Lung (tissue), 12 donors: ENCODE data around the gene SPDYC. TPM values are rescaled to one million over a fixed set of nuclear protein-coding genes. Genes with fewer than 3 reads are reported as not detected.
A peak's percentile ranks its signal among the peaks of the same experiment; 100 is the strongest.

Source experiments
- ATAC-seq: fragments of 200-7000 bp; cut with Tn5 transposase; one replicate; pipeline ENCODE4 v1.9.1; 2020; ENCODE audit warnings: moderate number of reproducible peaks; ENCODE audit not compliant: insufficient read depth, low FRiP score
- DNase-seq, 3 donors: peaks; one replicate each; pipeline ENCODE4 v3.0.0-alpha.2; 2013 to 2017
- H3K27ac ChIP-seq, 2 donors: one replicate each; pipeline ENCODE4 v1.5.1; 2013; ENCODE audit warnings: mild to moderate bottlenecking in 2 of 2, moderate library complexity in 2 of 2, control low read depth in 1 of 2, inconsistent platforms in 1 of 2, low read depth in 1 of 2, low read length in 1 of 2
- H3K27me3 ChIP-seq, 3 donors: one replicate each; pipeline ENCODE4 v1.5.1; 2013; ENCODE audit warnings: low read length in 2 of 3; ENCODE audit not compliant: control insufficient read depth in 3 of 3, insufficient read depth in 3 of 3
- H3K36me3 ChIP-seq, 4 donors: one replicate each; pipeline ENCODE4 v1.5.1; 2013; ENCODE audit warnings: low read length in 4 of 4, mild to moderate bottlenecking in 1 of 4, moderate library complexity in 1 of 4; ENCODE audit not compliant: control insufficient read depth in 4 of 4, insufficient read depth in 4 of 4
- H3K4me1 ChIP-seq, 5 donors: one replicate each; pipeline ENCODE4 v1.5.1; 2013; ENCODE audit warnings: low read length in 5 of 5, mild to moderate bottlenecking in 2 of 5, moderate library complexity in 1 of 5; ENCODE audit not compliant: control insufficient read depth in 5 of 5, insufficient read depth in 5 of 5
- H3K4me3 ChIP-seq: one replicate; pipeline ENCODE4 v1.5.1; 2013; ENCODE audit warnings: mild to moderate bottlenecking, control low read depth, moderate library complexity
- H3K9ac ChIP-seq, 2 donors: one replicate each; pipeline ENCODE4 v1.5.1; 2013; ENCODE audit warnings: low read length in 2 of 2, control low read depth in 1 of 2; ENCODE audit not compliant: insufficient read depth in 1 of 2
- H3K9me3 ChIP-seq, 4 donors: one replicate each; pipeline ENCODE4 v1.5.1; 2013; ENCODE audit warnings: low read length in 3 of 4, mild to moderate bottlenecking in 1 of 4, moderate library complexity in 1 of 4; ENCODE audit not compliant: control insufficient read depth in 4 of 4, insufficient read depth in 3 of 4
- CTCF ChIP-seq: IDR thresholded peaks from 2 replicates; pipeline ENCODE4 v1.5.1; 2012; ENCODE audit warnings: mild to moderate bottlenecking; ENCODE audit errors: control extremely low read depth, extremely low read depth
- WGBS, 2 donors: extraction: QIAGEN DNeasy Blood & Tissue Kit; methylation state at CpG; one replicate each; pipeline ENCODE4 v1.1.7; 2013; 5-methylcytosine and 5-hydroxymethylcytosine counted together
- polyA plus RNA-seq, 2 donors: library from polyadenylated mRNA; stranded (reverse); fragments of 200-250 nt; gene quantifications; one replicate each; pipeline ENCODE4 v1.2.1, GENCODE V29; 2013
- total RNA-seq, 2 donors: library from RNA; depleted of rRNA in 1 of 2; stranded (reverse); fragments of >200 nt in 1 of 2; gene quantifications; one replicate each; pipeline ENCODE4 v1.2.1, GENCODE V29; 2014 to 2021
- donor health status: control.
- donor health status: control.
- donor health status: Bipolar disorder and iron deficiency.
- donor health status: healthy.
- donor health status: DM: yes; HTN: yes; CAD: no.

SPDYC gene
- total and polyA plus RNA-seq, 4 donors: not detected

GRCh38 chr11:65165410-65166317, 4.4 kb upstream of the SPDYC start:
- Histone ChIP-seq H3K4me1 (peaks cover 0 to 7% (median 0%) of the 10 kb centered on the region in 5 donors), H3K9ac (peak overlapping the region; percentile 57 to 69), H3K36me3 (no peaks in the 10 kb centered on the region), H3K4me3 (no peak overlapping the region), H3K9me3 (peaks cover 0 to 2% (median 0%) of the 10 kb centered on the region in 4 donors), H3K27me3 (no peaks in the 10 kb centered on the region), H3K27ac (peak overlapping the region in 1 of 2 donors; percentile 17)
- TF ChIP-seq CTCF: no peak
- peak; percentile 71 to 85 (median 83) for DNase-seq
- 52 to 75% methylated on average over 31 of the region's 31 CpGs for WGBS, 2 donors
- no peak for ATAC-seq

GRCh38 chr11:65166893-65167292, 3.1 kb upstream of the SPDYC start:
- no peak overlapping the region for H3K4me3 ChIP-seq

GRCh38 chr11:65167656-65168055, 2.4 kb upstream of the SPDYC start:
- H3K36me3 ChIP-seq: no peaks in the 10 kb centered on the region
- ATAC-seq: no peak
- no peaks in the 10 kb centered on the region for H3K27me3 ChIP-seq
- no peak overlapping the region for H3K9ac ChIP-seq
- no peak overlapping the region for H3K27ac ChIP-seq
- peaks cover 0 to 7% (median 0%) of the 10 kb centered on the region in 5 donors for H3K4me1 ChIP-seq
- peaks cover 0 to 2% (median 0%) of the 10 kb centered on the region in 4 donors for H3K9me3 ChIP-seq
- no peak for DNase-seq
- no peak overlapping the region for H3K4me3 ChIP-seq
- TF ChIP-seq CTCF: no peak
- WGBS, 2 donors: 90 to 97% methylated on average over 3 of the region's 3 CpGs

More at GRCh38 chr11:65166893-65167292, 3.1 kb upstream of the SPDYC start:
- TF ChIP-seq CTCF: no peak
- Histone ChIP-seq H3K27me3 (no peaks in the 10 kb centered on the region), H3K9ac (no peak overlapping the region), H3K36me3 (no peaks in the 10 kb centered on the region), H3K27ac (no peak overlapping the region), H3K4me1 (peaks cover 0 to 7% (median 0%) of the 10 kb centered on the region in 5 donors), H3K9me3 (peaks cover 0 to 2% (median 0%) of the 10 kb centered on the region in 4 donors)
- ATAC-seq (no peak), DNase-seq (no peak)
- 86 to 95% methylated on average over 3 of the region's 3 CpGs for WGBS, 2 donors
